A549 treated with RU486 at 1 μM for 4 hours (cell line): ENCODE results near the gene ABHD11. TPM values are rescaled to one million over a fixed set of nuclear protein-coding genes. Genes with fewer than 3 reads are reported as not detected.

Experiments
- total RNA-seq: library from RNA; stranded (reverse); fragments of 200-300 nt; extraction: Qiagen RNA extraction; gene quantifications from 5 replicates; pipeline ENCODE4 v1.2.3, GENCODE V29; 2022; ENCODE audit warnings: low read depth

ABHD11 gene, protein sequence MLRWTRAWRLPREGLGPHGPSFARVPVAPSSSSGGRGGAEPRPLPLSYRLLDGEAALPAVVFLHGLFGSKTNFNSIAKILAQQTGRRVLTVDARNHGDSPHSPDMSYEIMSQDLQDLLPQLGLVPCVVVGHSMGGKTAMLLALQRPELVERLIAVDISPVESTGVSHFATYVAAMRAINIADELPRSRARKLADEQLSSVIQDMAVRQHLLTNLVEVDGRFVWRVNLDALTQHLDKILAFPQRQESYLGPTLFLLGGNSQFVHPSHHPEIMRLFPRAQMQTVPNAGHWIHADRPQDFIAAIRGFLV
- total RNA-seq = 20.5 to 29.3 TPM (median 24.9 TPM) in 5 replicates

GRCh38 chr7:73738612-73739386 is at the start of gene ABHD11:
TSS of gene ABHD11 (minus strand) at chr7:73738802. CDS start at chr7:73738770, 32 bp downstream.

GRCh38 chr7:73770002-73770859 is 31.6 kb upstream of the ABHD11 start, which contains the start of gene CLDN3:
TSS of gene CLDN3 (minus strand) at chr7:73770270. CDS start at chr7:73770049, 221 bp downstream.

DNA sequence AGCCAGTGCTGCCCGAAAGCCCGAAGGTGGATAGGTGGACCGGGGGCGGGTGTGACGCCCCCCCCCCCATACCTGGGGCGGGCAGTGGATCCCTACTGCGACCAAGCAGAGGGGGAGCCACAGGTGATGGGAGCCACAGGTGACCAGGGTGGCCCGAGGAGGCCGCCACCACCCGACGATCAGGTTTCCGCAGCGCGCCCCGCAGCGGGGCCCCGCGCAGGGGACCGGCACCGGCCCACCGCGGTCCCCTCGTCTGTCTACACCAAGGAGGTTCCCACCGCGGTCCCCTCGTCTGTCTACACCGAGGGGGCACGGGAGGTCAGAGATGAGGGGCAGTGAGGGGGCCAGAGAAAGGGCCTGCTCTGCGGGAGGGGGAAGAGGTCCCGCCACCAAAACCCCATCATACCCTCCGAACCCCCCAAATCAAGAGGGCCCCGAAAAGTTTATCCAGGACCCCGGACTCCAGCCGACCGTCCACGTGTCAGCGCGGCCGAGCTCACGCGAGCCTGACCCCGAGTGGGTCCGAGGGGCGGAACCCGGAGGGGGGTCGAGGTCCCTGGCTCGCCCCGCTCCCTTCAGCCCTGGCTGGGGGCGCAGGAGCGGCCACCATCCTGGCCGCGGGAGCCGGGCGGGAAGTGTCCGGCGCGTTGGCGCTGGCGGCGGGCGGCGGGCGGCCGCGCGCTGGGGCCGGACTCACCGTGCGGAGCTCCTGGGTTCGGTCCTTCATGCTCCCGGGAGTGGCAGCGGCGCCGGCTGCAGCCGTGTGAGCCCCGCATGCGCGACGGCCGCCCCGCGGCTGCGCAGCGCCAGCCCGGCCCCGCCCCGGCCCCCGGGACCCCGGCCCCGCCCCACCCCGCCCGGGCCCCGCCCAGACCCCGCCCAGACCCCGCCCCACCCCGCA is 19.4 kb downstream of the ABHD11 start, which contains the start of gene STX1A:
TSS of gene STX1A (minus strand) at position 765 of the 901 bp plus-strand sequence. CDS start at position 727, 38 bp downstream.

Other genes starting within 250 kb of the ABHD11 start
- gene BAZ1B, start 216.5 kb downstream of the ABHD11 start, total RNA-seq = 52.1 to 66.9 TPM (median 61.1 TPM) in 5 replicates
- gene BCL7B, start 181.1 kb downstream of the ABHD11 start, total RNA-seq = 64.3 to 77.7 TPM (median 72.6 TPM) in 5 replicates
- gene TBL2, start 160.2 kb downstream of the ABHD11 start, total RNA-seq = 54.2 to 57.6 TPM (median 55.2 TPM) in 5 replicates
- 0.63 to 1.3 TPM (median 0.90 TPM) in 5 replicates for gene MLXIPL, start 114.3 kb downstream of the ABHD11 start, total RNA-seq
- 2.9 to 6.0 TPM (median 5.1 TPM) in 5 replicates for gene VPS37D, start 71.0 kb downstream of the ABHD11 start, total RNA-seq
- gene DNAJC30, start 55.3 kb downstream of the ABHD11 start, total RNA-seq = 6.9 to 10.5 TPM (median 10.2 TPM) in 5 replicates
- 126 to 174 TPM (median 136 TPM) in 5 replicates for gene BUD23, start 55.2 kb downstream of the ABHD11 start, total RNA-seq
- gene STX1A, start 19.1 kb downstream of the ABHD11 start, total RNA-seq = 58.5 to 80.4 TPM (median 70.2 TPM) in 5 replicates
- gene CLDN3, start 31.5 kb upstream of the ABHD11 start, total RNA-seq = 1.4 to 3.4 TPM (median 2.9 TPM) in 5 replicates
- 4.2 to 7.1 TPM (median 5.1 TPM) in 5 replicates for gene CLDN4, start 92.2 kb upstream of the ABHD11 start, total RNA-seq
- 7.2 to 11.6 TPM (median 9.1 TPM) in 5 replicates for gene METTL27, start 103.7 kb upstream of the ABHD11 start, total RNA-seq
- 0.20 to 0.54 TPM in 2 of 5 replicates, not detected in the others for gene TMEM270, start 122.4 kb upstream of the ABHD11 start, total RNA-seq